LNCAP (cell line): ENCODE data around the gene PLPP4.

Source experiments
- TF ChIP-seq, protein P1 (sequence below): fragments of 450-650 bp; IDR thresholded peaks from 2 replicates; pipeline ENCODE4 v1.5.1; 2017; ENCODE audit warnings: mild to moderate bottlenecking

PLPP4 gene

DNA sequence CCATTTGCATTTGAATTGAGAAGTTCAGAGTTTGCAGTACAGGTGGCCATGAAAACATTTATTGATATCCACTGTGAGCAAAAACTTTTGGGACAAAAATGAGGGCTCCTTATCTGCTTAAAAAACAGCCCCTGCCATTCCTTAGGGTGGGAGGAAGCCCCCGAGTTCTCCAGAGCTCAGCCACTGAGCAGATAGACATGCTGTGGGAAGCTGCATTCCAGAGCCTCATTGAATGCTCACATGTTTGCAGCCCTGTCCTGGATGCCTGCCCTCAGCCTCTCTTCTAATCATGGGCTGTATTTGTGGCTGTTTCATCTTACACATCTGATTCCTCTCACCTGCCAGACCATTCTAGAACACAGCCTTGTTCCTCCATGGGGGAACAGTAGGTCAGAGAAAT is 33.3 kb downstream of the PLPP4 start:
- TF ChIP-seq, protein P1, sequence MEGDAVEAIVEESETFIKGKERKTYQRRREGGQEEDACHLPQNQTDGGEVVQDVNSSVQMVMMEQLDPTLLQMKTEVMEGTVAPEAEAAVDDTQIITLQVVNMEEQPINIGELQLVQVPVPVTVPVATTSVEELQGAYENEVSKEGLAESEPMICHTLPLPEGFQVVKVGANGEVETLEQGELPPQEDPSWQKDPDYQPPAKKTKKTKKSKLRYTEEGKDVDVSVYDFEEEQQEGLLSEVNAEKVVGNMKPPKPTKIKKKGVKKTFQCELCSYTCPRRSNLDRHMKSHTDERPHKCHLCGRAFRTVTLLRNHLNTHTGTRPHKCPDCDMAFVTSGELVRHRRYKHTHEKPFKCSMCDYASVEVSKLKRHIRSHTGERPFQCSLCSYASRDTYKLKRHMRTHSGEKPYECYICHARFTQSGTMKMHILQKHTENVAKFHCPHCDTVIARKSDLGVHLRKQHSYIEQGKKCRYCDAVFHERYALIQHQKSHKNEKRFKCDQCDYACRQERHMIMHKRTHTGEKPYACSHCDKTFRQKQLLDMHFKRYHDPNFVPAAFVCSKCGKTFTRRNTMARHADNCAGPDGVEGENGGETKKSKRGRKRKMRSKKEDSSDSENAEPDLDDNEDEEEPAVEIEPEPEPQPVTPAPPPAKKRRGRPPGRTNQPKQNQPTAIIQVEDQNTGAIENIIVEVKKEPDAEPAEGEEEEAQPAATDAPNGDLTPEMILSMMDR: no peak

- TF ChIP-seq, protein P1: no peak
Measured at GRCh38 chr10:120492346-120492745, 35.3 kb downstream of the PLPP4 start.

DNA sequence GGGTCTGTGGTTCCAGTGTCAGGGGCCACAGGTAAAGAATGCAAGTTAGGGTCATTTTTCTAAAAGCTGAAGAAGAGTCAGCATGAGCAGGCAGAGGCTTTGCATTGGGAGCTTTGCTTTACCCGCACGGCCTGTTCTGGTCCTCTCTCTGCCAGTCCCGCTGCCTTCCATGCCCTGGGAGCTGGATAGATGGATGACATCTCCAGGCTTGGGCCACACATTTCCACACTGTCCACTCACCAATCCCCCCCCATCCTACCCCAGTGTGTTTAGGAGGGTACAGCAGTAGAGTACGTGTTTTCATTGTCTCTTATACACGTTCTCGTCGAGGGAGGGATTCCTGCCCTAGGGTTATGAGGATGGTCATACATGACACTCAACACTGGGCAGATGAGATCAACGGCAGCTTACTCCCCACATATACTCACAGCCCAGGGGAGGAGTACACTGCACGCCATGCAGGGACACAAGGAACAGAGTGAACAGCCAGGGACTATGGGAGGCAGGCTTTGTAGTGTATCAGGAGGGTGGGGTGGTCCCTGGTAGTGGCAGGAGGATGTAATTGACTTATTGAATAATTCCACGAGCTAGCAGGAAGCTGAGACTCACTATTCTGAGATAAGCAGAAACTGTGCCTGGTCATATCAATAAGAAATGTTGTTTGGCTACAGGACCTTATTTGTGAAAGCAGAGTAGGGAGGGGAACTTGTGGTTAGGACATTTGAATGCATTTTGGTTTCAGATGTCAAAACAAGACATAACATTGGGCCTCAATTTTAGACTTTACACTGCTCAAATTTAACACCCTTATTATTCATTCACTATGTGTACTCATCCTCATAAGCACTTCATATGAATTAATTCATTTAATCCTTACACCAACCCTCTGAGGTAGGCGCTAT is 36.6 kb downstream of the PLPP4 start:
- TF ChIP-seq, protein P1: no peak

- TF ChIP-seq, protein P1: no peak
Measured at GRCh38 chr10:120494313-120494710, 37.3 kb downstream of the PLPP4 start.

DNA sequence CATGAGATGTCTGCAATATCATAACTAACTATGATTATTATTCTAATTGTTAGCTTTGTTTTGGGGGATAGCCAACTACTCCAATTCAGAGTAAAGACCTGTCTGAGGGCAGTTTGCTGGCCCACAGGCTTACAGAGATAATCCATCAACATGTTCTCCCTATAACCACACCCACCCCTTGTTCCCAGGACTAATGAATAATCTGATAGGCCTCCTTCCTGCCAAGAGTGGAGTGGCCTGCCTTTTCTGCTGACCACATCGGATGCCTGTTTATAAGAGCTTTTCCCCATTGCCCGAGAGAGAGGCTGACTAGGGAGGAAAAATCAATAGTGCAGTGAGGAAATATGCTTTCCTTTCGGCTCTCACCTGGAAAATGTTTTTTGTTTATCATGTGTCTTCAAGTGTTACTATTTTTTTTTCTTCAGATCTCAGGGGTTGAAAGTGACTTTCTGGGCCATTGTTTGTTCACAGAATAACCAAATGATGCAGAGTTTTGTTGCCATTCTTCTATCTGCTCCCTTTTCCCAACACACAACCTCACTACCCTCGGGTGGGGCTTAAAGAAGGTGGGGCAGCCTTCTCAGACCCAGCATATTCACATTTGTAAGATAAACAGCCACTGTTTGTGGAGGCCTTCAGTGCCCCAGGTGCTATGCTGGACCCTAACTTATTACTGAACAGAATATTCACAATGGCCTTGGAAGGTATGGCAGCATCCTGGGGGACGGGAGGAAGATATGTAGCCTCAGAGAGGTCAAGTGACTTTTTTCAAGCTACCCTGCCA is 38.4 kb downstream of the PLPP4 start:
- TF ChIP-seq, protein P1: no peak

DNA sequence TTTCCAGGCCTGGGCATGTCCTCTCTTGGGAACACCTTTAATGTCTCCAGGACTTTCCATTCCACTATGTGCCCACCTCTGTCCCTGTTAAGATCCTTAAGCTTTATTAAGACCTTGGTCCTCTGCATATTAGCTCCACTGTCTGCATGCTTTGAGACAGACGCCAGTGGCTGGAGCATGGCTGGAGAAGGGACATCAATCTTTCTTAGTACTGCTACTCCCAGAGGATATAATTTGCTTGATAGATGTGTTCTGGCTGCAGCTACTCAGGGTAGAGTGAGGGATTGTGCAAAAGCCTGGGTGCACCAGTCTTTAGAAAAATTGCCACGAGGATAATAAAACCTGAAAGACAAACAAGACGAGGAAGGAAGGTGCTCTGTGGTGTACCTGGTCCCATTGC is 42.9 kb downstream of the PLPP4 start:
- TF ChIP-seq, protein P1: no peak

DNA sequence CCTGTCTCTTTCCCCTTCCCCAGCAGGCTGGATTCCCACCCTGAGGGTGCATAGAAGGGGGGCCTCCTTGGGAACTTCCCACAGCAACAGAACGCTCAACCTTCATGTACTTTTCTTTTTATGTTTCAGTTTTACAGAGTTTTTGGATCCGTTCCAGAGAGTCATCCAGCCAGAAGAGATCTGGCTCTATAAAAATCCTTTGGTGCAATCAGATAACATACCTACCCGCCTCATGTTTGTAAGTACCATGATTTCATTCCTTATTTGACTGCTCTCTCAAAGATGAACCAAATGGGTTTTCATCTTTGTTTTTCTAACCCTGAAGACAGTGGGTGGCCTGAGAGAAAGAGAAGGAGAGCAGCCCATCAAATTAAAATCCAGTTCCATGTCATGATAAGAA is 46.7 kb downstream of the PLPP4 start:
- TF ChIP-seq, protein P1: no peak
